Stimulated activated CD8-positive, alpha-beta memory T cell treated with anti-CD3 and anti-CD28 coated beads, Interleukin-7, amount 100 ng/mL, for 48 hours (primary cell): ENCODE measurements around the gene DENND10.
"Not testable (repeated sequence)": the region's sequence is repeated elsewhere in the genome, so short reads cannot be mapped to it uniquely, and the experiment has no call there.

Source experiments
- DNase-seq, 2 donors: peaks; one replicate each; pipeline ENCODE4 v3.0.0-alpha.2; 2020; ENCODE audit warnings: low read depth in 1 of 2; ENCODE audit errors: extremely low read depth in 1 of 2

DENND10 gene

DNA sequence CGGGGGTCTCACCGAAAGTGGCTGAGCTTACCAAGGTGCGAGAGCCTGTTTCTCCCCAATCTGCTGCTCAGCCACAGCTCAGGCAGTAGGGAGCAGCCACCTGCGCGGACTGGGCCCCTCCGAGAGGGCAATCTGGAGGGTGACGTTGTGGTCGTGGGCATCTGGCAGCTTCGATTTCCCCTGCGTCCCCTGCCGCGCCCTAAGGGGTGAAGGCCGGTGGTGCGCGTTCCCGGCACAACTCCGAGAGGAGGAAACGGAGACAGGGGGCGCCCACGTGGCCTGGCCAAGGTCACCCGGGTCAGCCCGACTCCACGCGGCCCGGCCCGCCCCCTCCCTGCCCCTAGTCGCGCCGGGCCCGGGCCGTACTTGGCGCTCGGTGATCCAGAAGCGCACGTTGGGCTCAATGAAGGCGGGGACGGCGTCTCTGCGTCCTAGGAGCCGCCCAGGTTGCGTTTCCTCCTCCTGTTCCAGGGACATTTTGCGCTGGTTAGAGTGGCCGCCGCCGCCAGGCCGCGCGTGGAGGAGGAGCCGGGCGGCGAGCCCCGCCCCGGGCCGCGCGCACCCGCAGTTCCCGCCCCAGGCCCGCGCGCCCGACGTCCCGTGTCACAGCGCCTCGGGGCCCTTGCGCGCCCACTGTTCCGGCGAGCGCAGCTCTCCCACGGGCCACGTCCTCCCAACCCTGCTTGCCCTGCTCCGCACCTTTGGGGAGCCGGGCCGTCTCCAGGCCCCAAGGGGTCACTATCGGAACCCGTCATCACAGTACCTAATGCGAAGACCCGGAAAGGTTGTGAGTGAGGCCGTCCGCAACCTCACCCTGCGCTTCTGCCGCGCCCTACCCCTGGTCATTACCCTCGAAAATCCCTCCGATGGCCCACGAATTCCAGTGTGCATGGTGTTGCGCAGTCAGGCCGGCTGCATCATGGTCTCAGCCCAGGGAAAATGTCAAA is 61.5 kb downstream of the DENND10 start, which contains the start of gene SFXN4:
Gene SFXN4, minus strand, starts transcription at position 544 of the 947 bp plus-strand sequence. Its CDS starts 67 bp downstream, at position 477.
- peak; percentile 67 to 69 for DNase-seq

DNA sequence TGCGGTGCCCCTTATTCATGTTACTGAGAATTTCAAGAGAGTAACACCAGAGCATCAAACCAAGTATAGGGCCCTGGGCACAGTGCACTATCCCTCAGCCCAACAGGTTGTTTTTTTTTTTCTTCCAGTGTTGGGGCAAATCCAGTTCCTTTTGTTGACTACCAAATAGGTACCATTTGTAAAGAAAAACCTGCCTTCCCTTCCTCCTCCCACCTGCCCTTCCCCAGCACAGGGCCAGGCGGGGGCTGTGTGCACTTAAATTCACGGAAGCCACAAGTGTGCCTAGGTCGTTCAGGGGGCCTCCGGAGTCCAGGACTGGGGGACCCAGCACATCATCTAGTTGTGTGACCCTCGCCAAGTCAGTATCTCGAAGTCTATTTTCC is 62.2 kb downstream of the DENND10 start:
- DNase-seq = no peak

DNA sequence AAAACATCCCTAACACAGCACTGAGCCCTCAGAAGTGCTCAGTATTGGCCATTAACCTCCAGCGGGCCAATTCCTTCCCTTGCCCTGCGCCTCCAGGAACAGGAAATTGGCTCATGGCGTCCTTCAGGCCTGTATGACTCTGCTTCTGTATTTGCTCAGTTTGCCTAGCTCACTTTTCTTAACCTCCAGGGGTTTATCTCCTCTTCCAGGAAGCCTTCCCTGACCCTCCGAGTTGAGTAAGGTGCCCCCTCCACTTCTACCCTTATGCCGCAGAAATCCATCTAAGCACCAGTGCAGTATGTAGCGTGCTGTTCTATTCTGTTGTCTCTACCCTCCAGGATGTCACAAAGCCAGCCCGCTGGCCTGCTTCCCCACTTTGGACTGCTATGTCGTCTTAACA is 62.7 kb downstream of the DENND10 start:
- no peak for DNase-seq

DNA sequence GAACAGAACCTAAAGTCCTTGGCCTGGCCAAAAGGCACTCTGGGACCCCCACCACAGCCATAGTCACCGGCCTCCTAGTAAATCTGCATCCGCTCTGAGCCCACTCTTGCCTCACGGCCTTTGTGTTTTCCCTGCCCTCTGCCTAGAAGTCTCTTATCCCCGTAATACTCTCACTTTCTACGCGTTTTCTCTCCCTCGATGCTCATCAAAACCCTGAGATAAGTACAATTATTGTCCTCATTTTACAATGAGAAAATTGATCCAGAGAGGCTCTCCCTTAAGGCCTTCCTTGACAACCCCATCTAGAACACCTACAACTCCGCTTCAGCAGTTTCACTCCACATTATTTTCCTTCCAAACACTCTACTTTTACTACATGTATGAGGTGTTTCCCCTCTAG is 63.1 kb downstream of the DENND10 start:
- DNase-seq = no peak

DNA sequence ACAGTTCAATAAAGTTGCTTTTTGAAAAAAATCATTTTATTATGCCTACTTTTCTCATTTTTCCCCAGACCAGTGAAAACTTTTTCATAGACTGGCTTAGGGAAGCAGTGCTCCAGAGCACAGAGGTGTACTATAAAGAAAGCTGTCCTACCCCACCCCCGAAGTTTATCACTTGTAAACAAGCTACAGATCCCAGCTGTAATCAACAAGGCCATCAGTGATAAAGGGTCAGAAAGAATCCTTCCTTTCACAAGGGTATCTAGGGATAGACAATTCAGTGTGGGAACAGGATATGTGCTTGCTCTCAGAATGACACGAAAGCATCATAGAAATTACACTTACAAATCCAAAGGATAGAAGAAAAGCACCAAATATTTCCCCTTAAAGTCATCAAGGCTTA is 70.2 kb downstream of the DENND10 start:
- DNase-seq = no peak

DNA sequence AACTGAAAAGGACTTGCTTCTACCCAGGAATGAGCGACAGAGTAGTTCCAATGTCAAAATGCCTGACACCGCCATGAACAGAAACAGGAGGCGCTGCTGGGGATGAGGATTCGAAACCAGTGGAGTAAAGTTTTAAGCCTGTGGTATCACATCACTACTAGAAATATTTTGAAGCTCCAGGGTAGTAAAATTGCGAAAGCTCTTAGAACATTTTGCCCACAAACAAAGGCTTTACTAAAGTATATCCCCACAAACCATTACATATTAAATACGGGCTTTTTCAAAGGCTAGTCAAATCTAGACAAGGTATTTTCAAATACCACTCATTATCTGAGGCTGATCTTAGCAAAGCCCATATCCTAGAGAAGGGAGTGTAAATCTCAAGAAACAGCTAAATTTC is 72.3 kb downstream of the DENND10 start:
- no peak for DNase-seq

DNA sequence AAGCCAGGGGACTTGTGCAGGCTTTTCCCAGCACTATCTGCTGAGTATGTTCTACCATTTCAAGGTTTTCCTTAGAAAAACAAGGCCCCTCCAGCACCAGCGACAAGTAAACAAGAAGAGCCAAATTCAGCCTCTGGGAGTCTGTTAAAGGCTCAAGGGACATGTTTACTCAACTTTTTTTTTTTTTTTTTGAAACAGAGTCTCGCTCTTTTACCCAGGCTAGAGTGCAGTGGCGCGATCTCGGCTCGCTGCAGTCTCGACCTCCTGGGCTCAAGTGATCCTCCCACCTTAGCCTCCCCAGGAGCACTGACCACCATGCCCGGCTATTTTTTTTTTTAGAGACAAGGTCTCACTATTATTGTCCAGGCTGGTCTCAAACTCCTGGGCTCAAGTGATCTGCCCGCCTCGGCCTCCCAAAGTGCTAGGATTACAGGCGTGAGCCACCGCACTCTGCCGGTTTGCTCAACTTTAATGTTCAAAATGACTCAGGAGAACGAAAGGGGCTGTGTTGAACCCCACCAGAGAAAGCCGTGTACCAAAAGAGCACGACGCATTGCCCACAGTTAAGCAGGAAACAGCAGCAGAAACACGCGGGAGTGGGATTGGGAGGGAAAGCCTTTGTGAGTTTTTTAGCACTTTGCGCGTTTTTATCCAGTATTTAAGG is 73.9 kb downstream of the DENND10 start:
- DNase-seq = peak in 1 of 2 donors; percentile 32

DNA sequence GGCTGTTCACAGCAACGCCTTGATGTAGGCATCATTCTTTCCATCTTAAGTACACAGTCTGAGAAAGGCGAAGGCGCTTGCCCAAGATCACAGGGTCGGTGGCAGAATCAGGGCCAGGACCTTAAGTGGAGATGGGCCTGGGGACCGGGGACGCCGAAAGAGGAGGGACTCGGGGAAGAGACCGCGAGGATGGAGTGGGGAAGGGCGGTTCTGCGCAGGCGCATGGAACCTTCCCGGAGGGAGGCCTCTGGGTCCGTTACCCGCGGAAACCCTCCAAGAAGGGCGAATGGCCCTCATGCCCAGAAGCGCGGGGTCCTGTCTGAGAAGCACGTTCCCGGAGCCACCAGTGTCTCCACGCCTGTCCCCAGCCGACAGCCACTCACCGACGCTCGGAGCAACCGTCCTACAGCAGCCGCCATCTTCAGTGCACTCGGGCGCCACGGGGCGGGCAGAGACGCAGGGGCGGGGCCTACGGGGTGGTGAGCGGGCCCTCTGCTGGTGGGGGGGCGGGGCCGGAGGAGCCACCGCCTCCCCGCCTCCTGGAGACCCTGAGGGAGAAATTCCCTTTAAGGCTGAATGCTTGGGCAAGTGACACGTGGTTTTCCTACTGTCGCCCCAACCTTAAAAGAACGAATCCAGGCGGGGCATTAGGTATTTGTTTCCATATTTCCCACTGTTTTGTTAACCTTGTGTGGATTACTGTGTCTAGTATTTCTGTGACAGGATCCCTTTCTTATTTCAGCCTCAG is 74.6 kb downstream of the DENND10 start, which contains the start of gene PRDX3:
Gene PRDX3, minus strand, starts transcription at position 441 of the 748 bp plus-strand sequence. Its CDS starts 22 bp downstream, at position 419.
- DNase-seq = peak; percentile 90 to 91

DNA sequence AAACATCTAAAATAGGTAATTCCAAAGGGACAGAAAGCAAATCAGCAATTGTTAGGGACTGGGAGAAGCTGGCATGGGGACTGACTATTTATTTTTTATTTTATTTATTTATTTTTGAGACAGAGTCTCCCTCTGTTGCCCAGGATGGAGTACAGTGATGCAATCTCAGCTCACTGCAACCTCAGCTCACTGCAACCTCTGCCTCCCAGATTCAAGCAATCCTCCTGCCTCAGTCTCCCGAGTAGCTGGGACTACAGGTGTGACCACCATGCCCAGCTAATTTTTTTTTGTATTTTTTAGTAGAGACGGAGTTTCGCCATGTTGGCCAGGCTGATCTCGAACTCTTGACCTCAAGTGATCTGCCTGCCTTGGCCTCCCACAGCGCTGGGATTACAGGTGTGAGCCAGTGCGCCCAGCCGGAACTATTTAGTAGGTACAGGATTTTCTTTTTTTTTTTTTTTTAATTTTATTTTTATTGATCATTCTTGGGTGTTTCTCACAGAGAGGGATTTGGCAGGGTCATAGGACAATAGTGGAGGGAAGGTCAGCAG is 77.0 kb downstream of the DENND10 start:
- DNase-seq = not testable (repeated sequence)

DNA sequence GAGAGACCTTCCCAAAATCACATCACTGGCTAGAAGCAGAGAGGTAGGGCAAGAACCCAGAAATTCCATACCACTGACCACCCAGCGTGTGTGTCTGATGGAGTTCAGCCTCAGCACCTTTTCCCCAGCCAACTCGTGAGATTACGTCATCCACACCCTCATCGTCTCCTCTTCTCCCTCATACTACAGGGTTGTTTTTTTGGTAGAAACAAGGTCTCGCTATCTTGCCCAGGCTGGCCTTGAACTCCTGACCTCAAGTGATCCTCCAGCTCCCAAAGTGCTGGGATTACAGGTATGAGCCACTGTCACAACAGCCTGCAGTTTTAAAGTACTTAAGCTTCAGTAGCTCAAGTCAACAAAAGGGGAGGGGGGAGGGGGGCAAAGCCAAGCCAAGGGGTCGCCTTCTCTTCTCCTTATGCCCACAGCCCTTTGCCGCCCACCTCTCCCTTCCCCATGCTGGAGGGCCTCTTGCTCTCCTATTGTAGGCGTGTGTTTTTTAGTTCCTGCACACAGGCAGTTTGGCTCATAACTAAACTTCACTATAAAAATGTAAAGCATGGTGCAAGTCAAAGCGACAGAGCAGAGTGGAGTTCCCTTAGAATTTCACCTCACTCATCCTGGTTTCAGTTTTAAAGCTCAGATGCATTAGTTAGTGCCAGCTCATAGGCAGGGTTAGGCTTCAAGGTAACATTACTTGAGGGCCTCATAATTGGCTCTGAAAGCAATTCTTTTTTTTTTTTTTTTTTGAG is 79.9 kb downstream of the DENND10 start:
- DNase-seq = no peak
